ENCODE results near the gene WDR90.

WDR90 gene

GRCh38 chr16:633336-634050 lies 15.7 kb upstream of the WDR90 start:
- CTCF ChIA-PET, result no interaction called here
- peak overlapping the region; percentile 93; the same call in 1 of the 2 replicates for H3K27ac ChIP-seq
- no peak for TF ChIP-seq CTCF (conservative IDR thresholded peaks at IDR 0.05; ENCODE audit: low read depth)
- POLR2A ChIA-PET (ENCODE audit: low non-redundant PET), result no interaction called here
- DNase-seq (ENCODE audit: low spot score), result no peak

GRCh38 chr16:634051-634670 lies 15.0 kb upstream of the WDR90 start:
- TF ChIP-seq CTCF (conservative IDR thresholded peaks at IDR 0.05; ENCODE audit: low read depth), result no peak
- peak overlapping the region; percentile 93 for H3K27ac ChIP-seq
- ChIA-PET CTCF (no interaction called here), POLR2A (ENCODE audit: low non-redundant PET) (no interaction called here)
- DNase-seq (ENCODE audit: low spot score), result no peak

GRCh38 chr16:634996-635395 lies 14.2 kb upstream of the WDR90 start:
- H3K27ac ChIP-seq, result peak overlapping the region; percentile 93
- CTCF ChIA-PET, result no interaction called here

GRCh38 chr16:635573-636205 lies 13.5 kb upstream of the WDR90 start:
- ChIA-PET CTCF (interaction anchor here (2.2 kb wide), 1 partner anchor 43 kb away, joined by 11 read pairs; no protein-coding TSS in a partner anchor), POLR2A (ENCODE audit: low non-redundant PET) (interaction anchor here (1.0 kb wide), 2 partner anchors 14 to 43 kb away, joined by 4 read pairs; partner anchors contain the start of gene WDR90)
- DNase-seq (ENCODE audit: low spot score), result no peak
- H3K27ac ChIP-seq, result peak overlapping the region; percentile 93
- TF ChIP-seq CTCF (conservative IDR thresholded peaks at IDR 0.05; ENCODE audit: low read depth), result no peak

More at GRCh38 chr16:634996-635395, 14.2 kb upstream of the WDR90 start:
- DNase-seq (ENCODE audit: low spot score), result no peak
- POLR2A ChIA-PET (ENCODE audit: low non-redundant PET), result no interaction called here
- no peak for TF ChIP-seq CTCF (conservative IDR thresholded peaks at IDR 0.05; ENCODE audit: low read depth)

GRCh38 chr16:636206-637080 lies 12.7 kb upstream of the WDR90 start, which contains the start of gene METTL26:
Gene METTL26 (minus strand): TSS chr16:636305. CDS start chr16:636290, 15 bp downstream.
- H3K27ac ChIP-seq, result peak within 1 kb of the TSS; percentile 93
- DNase-seq (ENCODE audit: low spot score), result peak; percentile 88
- no peak for TF ChIP-seq CTCF (conservative IDR thresholded peaks at IDR 0.05; ENCODE audit: low read depth)
- POLR2A ChIA-PET (ENCODE audit: low non-redundant PET), result interaction anchor here (0.6 to 1.2 kb wide), 4 partner anchors 10 to 1203 kb away, joined by 3 to 4 read pairs (median 4); partner anchors contain the start of gene WDR90
- CTCF ChIA-PET, result interaction anchor here (0.6 to 2.2 kb wide), 2 partner anchors 44 to 160 kb away, joined by 3 to 11 read pairs; no protein-coding TSS in a partner anchor

Data from RWPE1 (cell line).